ENCODE data around the gene CBX8.

GRCh38 chr17:79832218-79833109 lies 35.6 kb upstream of the CBX8 start:
- no peak for TF ChIP-seq CTCF (IDR thresholded peaks at IDR 0.05; ENCODE audit: insufficient read depth, low read length, poor library complexity, severe bottlenecking)
- TF ChIP-seq EZH2phosphoT487 (conservative IDR thresholded peaks at IDR 0.05; ENCODE audit: low read length): no peak
